ENCODE data around the gene ACOX3.

ACOX3 gene

GRCh38 chr4:8472689-8473197, 32.2 kb upstream of the ACOX3 start:
- TF ChIP-seq POLR2A (IDR thresholded peaks at IDR 0.05; ENCODE audit: low read length): no peak
- TF ChIP-seq GATA1 (IDR thresholded peaks at IDR 0.05; ENCODE audit: low read depth, low read length): no peak
- no peak for DNase-seq

GRCh38 chr4:8472158-8472688, 31.7 kb upstream of the ACOX3 start:
- DNase-seq: no peak
- TF ChIP-seq GATA1 (IDR thresholded peaks at IDR 0.05; ENCODE audit: low read depth, low read length) (no peak), POLR2A (IDR thresholded peaks at IDR 0.05; ENCODE audit: low read length) (no peak)

GRCh38 chr4:8471211-8471875, 30.8 kb upstream of the ACOX3 start:
- TF ChIP-seq POLR2A (IDR thresholded peaks at IDR 0.05; ENCODE audit: low read length) (no peak), GATA1 (IDR thresholded peaks at IDR 0.05; ENCODE audit: low read depth, low read length) (no peak)
- DNase-seq: no peak

- TF ChIP-seq GATA1 (IDR thresholded peaks at IDR 0.05; ENCODE audit: low read depth, low read length) (no peak), POLR2A (IDR thresholded peaks at IDR 0.05; ENCODE audit: low read length) (no peak)
- DNase-seq: no peak
These were observed 30.0 kb upstream of the ACOX3 start for GRCh38 chr4:8470451-8471024.

- no peak for DNase-seq
- TF ChIP-seq POLR2A (IDR thresholded peaks at IDR 0.05; ENCODE audit: low read length) (no peak), GATA1 (IDR thresholded peaks at IDR 0.05; ENCODE audit: low read depth, low read length) (no peak)
These were observed 29.0 kb upstream of the ACOX3 start for GRCh38 chr4:8469550-8469949.

- TF ChIP-seq POLR2A (IDR thresholded peaks at IDR 0.05; ENCODE audit: low read length) (no peak), GATA1 (IDR thresholded peaks at IDR 0.05; ENCODE audit: low read depth, low read length) (no peak)
- peak; percentile 51 to 74 for DNase-seq
These were observed 28.4 kb upstream of the ACOX3 start for GRCh38 chr4:8468746-8469535.

GRCh38 chr4:8467016-8467415, 26.5 kb upstream of the ACOX3 start:
- DNase-seq: no peak
- TF ChIP-seq GATA1 (IDR thresholded peaks at IDR 0.05; ENCODE audit: low read depth, low read length) (no peak), POLR2A (IDR thresholded peaks at IDR 0.05; ENCODE audit: low read length) (no peak)

GRCh38 chr4:8465615-8466611, 25.4 kb upstream of the ACOX3 start:
- no peak for TF ChIP-seq GATA1 (IDR thresholded peaks at IDR 0.05; ENCODE audit: low read depth, low read length)
- TF ChIP-seq POLR2A (IDR thresholded peaks at IDR 0.05; ENCODE audit: low read length): no peak
- DNase-seq: no peak

GRCh38 chr4:8464381-8464780, 23.9 kb upstream of the ACOX3 start:
- TF ChIP-seq GATA1 (IDR thresholded peaks at IDR 0.05; ENCODE audit: low read depth, low read length): no peak
- no peak for TF ChIP-seq POLR2A (IDR thresholded peaks at IDR 0.05; ENCODE audit: low read length)
- DNase-seq: no peak

GRCh38 chr4:8463811-8464210, 23.3 kb upstream of the ACOX3 start:
- TF ChIP-seq GATA1 (IDR thresholded peaks at IDR 0.05; ENCODE audit: low read depth, low read length) (no peak), POLR2A (IDR thresholded peaks at IDR 0.05; ENCODE audit: low read length) (no peak)
- no peak for DNase-seq

- DNase-seq: no peak
- no peak for TF ChIP-seq POLR2A (IDR thresholded peaks at IDR 0.05; ENCODE audit: low read length)
- no peak for TF ChIP-seq GATA1 (IDR thresholded peaks at IDR 0.05; ENCODE audit: low read depth, low read length)
These were observed 21.1 kb upstream of the ACOX3 start for GRCh38 chr4:8461616-8462015.

GRCh38 chr4:8461086-8461485, 20.6 kb upstream of the ACOX3 start:
- no peak for TF ChIP-seq GATA1 (IDR thresholded peaks at IDR 0.05; ENCODE audit: low read depth, low read length)
- TF ChIP-seq POLR2A (IDR thresholded peaks at IDR 0.05; ENCODE audit: low read length): no peak
- DNase-seq: no peak

- TF ChIP-seq POLR2A (IDR thresholded peaks at IDR 0.05; ENCODE audit: low read length) (no peak), GATA1 (IDR thresholded peaks at IDR 0.05; ENCODE audit: low read depth, low read length) (no peak)
- DNase-seq: peak in 1 of 2 experiments; percentile 28
These were observed 19.4 kb upstream of the ACOX3 start for GRCh38 chr4:8459867-8460445.

Data from erythroblast (primary cell).